HPDE6-E6E7 (cell line): ENCODE measurements around the gene ARL2.
"Not testable (repeated sequence)": the region's sequence is repeated elsewhere in the genome, so short reads cannot be mapped to it uniquely, and the experiment has no call there.

Source experiments
- DNase-seq: peaks from one replicate; pipeline ENCODE4 v3.0.0; 2011; ENCODE audit warnings: missing footprints; ENCODE audit errors: extremely low spot score

ARL2 gene

DNA sequence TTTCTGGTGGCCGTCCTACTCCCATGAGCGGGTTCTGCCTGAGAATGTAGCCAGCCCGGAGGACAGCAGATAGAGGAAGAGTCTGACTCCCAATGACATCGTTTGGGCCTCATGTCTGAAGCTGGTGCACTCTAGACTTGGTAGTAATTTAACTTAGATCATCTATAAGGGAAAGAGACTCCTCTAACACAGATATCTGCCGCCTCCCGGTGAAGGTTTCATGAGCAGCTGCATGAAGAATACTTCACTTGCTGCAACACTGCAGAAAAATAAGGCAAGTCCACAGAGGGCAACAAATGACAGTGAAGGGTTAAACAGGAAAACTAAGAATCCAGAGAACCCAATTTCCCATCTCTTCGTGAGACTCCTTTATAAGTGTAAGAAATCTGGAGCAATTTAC lies 5.9 kb upstream of the ARL2 start:
- DNase-seq: no peak

DNA sequence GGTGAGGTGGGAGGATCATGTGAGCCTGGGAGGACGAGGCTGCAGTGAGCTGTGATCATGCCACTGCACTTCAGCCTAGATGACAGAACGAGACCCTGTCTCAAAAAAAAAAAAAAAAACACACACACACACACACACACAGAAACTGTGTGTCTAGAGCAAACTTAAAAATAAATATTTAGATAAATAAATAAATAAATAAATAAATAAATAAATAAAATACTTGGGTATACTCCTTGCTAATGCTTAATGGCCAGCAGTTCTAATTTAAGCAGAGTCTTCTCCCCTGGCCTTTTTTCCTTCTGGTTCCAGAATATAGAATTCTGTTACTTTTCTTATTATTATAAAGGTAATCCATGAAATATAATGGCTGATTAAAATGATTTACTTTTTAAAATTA lies 5.1 kb upstream of the ARL2 start:
- DNase-seq: no peak

DNA sequence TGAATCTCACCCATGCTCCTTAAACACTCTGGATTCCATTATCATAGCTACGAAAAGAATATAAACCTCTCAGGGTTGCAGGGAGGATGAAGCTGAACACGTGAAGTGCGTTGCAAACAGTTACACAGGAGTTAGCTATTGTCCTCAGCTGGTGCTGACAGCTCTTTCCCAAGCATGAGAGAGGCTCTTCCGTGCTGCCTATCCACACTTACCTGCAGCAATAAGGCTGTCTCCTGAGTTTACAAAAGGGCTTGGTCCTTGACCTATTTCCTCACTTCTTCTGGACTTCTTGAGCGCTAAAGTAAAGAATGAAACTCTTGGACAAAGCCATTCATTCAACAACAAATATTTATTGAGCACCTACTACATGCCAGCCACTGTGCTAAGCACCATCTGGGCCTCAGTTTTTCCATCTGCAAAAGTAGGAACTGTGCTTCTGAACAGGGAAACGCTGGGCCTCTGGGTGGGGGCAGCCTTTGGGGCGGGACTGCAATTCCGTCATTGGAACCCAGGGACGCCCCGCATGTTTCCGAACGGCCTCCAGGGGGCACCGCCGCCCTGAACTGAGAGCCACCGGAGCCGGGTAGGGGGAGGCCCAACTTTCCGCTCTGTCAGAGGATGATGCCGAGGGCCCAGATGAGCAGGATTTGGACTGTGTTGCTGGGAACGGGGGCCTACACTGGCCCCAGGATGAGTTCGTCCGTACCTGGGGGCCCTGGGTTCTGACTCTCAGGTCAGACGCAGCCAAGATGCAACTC lies 651 bp upstream of the ARL2 start:
- peak; percentile 91 for DNase-seq

DNA sequence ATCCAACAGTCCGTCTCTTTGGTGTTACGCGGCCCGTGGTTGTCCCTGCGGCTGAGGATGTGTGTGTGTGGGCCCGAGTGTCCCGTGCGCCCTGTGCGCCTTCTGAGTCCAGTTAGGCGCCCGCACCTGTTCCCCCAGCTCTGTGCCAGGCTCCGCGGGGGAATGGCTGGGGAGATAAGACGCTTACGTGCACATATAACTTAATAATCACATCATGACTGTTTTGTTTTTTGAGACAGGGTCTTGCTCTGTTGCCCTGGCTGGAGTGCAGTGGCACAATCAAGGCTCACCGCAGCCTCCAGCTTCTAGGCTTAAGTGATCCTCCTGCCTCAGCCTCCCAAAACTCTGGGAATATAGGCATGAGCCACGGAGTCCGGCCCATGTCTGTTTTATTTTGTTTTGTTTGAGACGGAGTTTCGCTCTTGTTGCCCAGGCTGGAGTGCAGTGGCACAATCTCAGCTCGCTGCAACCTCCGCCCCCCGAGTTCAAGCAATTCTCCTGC lies 817 bp downstream of the ARL2 start:
- DNase-seq: no peak

DNA sequence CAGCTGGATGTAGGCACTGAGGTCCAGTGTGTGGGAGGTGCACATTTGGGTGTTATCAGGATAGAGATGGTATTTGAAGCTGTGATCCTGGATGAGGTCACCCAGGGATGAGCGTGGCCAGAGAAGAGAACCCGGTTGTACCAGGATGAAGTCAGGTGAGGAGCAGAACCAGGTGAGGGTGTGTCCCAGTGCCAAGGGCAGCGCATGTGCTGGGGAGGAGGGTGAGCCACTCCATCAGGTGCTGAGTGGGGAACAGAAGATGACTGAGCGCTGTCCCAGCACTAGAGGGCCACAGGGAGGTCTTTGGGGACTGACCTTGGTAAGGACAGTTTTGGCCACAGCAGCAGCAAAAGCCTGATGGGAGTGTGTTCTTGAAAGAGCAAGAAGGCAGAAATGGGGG lies 2.7 kb downstream of the ARL2 start:
- no peak for DNase-seq

DNA sequence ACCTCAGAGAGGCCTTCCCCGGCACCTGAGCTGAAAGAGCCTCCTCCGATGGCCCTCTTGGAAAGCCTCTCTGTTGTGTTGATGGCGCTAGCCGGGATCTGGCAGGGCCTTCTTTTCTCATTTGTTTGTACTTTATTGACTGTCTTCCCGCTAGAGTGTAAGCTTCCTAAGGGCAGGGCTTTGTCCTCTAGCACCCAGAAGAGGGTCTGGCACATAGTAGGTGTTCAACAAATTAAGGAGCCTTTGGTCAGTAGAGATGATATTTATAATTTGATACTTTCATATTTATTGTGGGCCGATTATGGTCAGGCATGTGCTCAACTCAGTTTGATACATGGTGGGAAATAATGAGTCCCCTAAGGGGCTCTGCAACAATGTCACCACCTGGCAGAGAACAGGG lies 4.0 kb downstream of the ARL2 start:
- no peak for DNase-seq

DNA sequence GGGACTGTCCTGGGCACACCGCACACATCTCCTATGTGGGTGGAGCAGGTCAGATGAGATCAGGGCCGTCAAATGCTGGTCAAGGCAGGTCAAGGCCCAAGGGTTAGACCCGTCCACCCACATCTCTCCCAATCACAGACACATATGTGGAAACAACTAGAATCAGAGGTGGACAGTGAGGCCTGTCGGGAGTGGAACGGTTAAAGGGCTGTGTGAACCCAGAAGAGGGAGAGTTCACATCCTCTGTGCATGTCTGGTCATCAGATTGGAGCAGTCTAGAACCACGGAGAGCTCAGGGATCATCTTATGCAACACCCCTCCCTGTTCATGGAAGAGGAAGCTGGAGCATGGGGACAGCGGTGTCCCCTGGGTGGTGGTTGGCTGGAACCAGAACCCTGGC lies 5.9 kb downstream of the ARL2 start:
- no peak for DNase-seq

DNA sequence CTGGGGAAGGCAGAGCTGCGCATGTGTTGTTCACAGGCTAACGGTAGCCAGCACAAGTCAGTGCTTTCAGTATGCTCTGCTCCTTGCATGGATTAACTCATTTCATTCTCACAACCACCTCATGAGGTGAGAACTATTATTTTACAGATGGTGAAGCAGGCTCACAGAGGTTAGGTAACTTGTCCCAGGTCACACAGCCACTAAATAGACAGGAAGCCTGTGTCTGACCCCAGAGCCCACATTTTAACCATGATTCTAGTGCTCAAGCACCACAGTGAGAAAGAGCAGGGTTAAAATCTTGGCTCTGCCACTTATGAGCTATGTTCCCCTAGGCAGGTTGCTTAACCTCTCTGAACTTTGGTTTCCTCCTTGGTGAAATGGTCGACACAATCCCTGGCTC lies 7.0 kb downstream of the ARL2 start:
- DNase-seq: no peak

DNA sequence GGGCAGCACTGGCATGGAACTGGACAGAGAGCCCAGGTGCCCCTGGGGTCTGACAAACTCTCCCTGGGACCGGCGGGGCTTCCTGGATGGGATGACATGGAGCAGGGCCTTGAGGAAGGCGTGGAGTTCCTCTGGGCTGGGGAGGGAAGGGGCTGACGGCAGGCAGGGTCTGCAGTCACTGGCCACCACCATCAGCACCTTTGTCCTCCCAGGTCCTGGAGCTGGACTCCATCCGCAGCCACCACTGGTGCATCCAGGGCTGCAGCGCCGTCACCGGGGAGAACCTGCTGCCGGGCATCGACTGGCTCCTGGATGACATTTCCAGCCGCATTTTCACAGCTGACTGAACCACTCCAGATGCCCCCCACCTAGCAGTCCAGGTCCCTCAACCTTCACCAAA lies 7.5 kb downstream of the ARL2 start:
- no peak for DNase-seq

DNA sequence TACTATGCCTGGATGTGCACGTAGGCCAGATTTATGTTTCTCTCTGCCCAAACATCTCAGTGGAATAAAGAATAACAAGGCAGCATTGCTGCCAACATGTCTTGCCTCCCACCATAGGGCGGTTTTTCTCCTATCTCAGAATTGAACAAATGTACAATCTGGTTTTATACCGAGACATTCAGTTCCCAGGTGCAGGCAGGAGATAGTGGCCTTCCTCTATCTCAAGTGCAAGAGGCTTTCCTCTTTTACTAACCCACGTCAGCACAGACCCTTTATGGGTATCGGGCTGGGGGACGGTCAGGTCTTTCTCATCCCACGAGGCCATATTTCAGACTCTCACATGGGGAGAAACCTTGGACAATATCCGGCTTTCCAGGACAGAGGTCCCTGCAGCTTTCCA lies 9.5 kb downstream of the ARL2 start:
- DNase-seq: not testable (repeated sequence)

DNA sequence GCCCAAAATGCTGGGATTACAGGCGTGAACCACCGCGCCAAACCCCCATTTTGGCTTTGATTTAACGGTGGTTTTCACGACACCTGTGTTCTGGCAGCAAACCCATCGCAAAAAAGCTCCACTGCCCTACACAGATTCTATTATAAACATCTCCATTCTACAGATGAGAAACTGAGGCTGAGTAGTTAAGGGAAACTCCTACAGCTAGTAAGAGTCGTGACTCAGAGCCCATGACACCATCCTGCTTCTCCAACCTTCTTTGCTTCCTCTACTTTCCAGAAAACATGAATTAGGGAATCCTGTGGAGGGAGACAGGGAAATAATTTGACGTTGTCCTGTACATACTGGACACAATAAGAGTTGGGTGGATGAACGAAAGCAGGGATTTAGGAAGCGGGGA lies 12.8 kb downstream of the ARL2 start:
- no peak for DNase-seq

DNA sequence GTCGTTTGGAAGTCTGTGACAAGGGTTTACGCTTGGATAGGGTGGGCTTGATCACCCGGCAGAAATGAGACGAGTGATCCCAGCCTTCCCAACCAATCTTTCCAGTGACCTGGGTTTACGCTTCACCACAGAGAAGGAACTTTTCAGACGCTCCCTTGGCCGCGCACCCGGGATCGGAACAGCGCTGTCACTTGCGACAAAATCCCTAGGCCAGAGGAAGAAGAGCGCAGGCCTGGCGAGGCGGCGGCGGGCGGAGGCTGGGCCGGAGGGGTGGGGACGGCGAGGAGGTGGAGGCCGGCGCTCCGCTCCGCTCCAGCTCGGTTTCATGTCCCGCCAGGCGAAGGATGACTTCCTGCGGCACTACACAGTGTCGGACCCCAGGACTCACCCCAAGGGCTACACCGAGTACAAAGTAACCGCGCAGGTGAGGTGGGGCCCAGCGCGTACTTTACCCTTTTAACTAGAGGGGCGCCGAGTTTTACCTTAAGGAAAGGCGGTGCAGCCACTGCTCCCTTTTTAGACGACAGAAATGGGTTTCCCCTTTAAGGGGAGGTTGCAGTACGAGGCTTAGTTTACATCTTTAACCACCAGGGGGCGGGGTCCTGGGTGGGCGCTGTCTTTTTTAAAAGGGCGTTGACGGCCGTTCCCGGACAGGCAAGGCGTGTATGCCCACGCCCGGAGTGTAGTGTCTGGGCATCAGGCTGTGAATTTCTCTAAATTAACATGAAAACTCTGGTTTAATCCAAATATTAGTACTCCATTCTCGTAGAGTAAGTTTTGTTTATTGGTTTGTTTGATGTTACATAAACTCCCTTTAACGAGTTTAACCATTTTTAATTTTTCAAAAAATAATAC lies 13.5 kb downstream of the ARL2 start, which contains the start of gene SNX15:
TSS of gene SNX15 (plus strand) at position 227 of the 855 bp plus-strand sequence. CDS start at position 326, 99 bp downstream.
- DNase-seq: peak; percentile 92

DNA sequence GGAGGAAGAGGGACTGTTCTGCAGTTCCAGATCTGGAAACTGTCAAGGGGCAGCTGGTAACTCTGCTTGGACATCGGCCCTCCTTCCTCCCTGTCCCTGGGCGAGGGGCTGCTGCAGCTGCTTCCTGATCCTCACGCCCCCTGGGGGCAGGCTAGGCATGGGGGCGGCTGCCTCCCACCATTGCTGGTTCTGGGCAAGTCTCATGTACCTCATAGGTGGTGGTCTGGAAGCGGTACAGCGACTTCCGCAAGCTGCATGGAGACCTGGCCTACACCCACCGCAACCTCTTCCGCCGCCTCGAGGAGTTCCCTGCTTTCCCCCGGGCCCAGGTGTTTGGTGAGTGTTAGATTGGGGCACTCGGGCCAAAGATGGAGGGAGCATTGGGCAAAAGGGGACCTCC lies 18.3 kb downstream of the ARL2 start:
- no peak for DNase-seq

DNA sequence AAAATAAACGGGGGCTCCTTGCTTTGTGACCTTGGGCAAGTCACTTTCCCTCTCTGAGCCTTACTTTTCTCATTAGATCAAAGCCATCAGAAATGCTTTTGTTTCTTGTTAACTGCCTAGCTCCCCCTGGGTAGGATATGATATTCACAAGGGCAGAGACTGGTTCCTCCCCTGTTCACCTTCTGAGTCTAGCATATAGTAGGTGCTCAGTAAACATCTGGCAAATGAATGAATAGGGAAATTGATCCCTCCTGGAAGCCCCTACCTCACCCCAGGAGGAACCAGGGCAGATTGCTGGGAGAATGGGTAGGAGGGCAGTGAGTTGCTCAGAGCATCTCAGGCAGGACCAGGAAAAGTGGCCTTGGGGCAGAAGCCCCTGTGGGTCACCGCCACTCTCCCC lies 20.5 kb downstream of the ARL2 start:
- DNase-seq: no peak

DNA sequence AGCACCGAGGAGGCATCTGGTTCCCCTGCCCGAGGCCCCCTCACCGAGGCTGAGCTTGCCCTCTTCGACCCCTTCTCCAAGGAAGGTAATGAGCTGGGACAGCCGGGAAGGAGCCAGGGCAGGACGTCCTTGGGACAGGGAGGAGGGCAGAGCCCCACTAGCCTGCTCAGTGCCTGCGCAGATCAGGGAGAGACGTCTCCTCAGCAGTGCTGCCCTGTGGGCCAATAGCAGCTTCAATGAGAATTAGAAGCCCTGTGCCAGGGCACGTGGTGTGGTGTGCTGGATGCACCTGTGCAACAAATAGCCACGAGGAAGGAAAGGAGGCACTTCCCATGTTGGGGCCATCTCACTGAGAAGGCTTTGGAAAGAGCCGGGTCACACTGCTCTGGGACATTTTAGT lies 21.6 kb downstream of the ARL2 start:
- no peak for DNase-seq

DNA sequence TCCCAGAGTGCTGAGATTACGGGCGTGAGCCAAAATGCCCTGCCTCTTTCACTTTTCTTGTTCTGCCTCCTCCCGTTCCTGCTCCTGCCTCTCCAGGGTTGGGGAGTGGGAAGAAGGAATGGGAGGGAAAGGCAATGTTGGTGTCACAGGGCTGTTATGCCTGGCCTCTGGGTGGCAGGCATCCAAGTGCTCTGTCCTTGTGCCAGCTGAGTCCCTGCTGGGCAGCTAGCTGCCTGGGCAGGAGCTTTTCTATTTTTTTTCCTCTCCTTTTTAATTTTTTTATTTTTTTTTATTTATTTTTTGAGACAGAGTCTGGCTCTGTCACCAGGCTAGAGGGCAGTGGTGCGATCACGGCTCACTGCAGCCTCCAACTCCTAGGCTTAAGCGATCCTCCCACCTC lies 23.0 kb downstream of the ARL2 start:
- DNase-seq: no peak

DNA sequence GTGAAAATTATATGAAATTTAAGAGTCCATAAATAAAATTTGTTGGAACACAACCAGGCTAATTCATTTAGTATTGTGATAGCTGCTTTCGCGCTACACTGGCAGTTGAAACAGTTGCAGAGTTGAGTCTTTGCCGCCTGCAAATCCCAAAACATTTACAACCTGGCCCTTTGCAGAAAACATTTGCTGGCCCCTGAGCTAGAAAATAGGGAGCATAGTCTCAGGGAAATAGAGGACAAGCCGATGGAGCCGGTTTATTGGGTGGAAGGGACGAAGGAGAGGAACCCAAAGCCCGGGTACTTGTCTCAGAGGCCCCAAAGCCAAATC lies 26.5 kb downstream of the ARL2 start:
- no peak for DNase-seq

DNA sequence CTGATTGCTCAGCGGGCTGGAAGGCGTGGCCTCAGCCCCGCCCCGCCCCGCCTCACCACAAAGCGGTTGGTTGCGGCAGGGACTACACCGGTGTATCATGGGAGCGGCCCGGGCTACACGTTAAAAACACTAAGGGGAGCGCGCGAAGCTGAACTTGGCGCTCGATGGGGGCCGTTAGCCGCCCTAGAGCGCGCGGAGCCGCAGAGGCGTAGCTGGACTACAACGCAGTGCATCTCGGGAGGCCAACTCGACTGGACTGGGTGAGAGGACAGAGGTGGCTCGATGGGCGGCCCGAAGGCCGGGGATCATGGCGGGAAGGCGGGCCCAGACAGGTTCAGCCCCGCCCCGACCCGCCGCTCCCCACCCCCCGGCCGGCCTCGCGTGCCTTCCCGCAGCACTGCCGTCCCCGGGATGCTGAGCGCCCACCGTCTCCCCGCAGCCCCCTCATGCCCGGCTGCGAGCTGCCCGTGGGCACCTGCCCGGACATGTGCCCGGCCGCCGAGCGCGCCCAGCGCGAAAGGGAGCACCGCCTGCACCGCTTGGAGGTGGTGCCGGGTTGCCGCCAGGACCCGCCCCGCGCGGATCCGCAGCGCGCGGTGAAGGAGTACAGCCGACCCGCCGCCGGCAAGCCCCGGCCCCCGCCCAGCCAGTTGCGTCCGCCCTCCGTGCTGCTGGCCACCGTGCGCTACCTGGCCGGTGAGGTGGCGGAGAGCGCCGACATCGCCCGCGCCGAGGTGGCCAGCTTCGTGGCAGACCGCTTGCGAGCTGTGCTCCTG lies 27.1 kb downstream of the ARL2 start, which contains the start of gene SAC3D1:
TSS of gene SAC3D1 (plus strand) at position 364 of the 776 bp plus-strand sequence. CDS start at position 447, 83 bp downstream.
- DNase-seq: peak; percentile 97

DNA sequence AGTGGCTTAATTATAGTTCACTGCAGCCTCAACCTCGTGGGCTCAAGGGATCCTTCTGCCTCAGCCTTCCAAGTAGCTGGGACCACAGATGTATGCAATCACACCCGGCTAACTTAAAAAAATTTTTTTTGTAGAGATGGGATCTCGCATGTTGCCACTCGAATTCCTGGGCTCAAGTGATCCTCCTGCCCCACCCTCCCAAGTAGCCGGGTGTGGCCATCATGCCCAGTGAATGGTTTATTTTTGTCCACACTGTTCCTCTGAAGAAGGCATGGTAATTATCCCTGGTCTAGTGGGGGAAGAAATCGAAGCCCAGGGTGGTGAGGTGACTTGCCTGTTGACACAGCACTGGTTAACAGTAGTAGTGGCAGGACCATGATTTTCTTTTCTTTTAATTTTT lies 28.9 kb downstream of the ARL2 start:
- no peak for DNase-seq

DNA sequence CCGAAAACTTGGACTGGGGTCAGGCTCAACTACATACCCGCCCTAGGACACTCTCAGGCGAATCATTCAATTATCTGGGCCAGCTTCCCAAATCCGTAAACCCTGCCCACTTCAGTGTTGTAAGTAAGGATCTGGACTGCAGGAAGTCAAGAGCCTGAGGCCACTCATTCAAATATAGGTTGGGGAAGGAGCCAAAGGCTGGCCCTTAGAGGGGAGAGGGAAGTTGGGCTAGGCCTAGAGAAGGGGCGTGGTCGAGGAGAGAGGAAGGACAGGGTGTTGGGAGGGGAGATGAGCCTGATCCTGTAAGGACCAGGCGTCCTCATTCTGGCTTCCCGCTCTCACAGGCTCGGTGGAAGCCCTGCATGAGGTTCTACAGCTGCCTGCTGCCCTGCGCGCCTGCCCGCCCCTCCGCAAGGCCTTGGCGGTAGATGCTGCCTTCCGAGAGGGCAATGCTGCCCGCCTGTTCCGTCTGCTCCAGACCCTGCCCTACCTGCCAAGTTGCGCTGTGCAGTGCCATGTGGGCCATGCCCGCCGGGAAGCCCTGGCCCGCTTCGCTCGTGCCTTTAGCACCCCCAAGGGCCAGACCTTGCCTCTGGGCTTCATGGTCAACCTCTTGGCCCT lies 30.0 kb downstream of the ARL2 start:
- no peak for DNase-seq

DNA sequence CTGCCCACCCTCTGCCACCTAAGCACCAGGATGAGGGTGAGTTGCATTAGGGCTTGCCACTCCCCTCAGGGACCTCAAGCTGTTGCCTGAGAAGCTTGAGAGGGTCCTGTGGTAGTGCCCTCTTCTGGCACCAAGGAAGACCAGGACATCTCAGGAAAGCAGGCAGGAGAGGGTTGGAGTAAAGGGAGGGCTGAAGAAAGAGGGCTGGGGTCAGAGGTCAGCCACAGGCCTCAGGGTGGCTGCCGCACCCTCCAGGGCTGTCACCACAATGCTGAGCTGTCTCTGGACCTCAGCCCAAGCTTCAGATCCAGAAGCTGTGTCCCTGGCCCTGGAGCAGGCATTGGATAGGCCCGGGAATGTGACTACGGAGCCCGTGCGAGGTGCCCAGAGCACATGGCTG lies 31.1 kb downstream of the ARL2 start:
- DNase-seq: no peak

DNA sequence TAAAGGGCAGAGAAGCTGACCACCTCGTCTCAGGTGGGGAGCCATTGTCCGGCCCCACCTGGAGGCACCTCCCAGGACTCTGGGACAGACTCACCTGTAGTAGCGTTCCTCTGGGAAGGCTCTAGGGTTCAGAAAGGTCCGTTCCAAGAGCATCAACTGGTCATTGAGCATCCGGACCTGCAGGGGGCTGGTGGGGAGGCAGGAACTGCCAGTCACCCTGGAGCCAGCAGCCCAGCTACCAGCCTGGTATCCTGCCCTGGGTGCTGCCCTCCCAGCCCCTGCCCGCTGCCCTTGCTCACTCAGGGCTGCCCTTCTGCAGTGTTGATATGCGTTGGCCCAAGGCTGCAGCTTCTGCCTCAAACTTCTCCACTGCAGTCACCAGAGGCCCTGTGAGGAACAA lies 31.8 kb downstream of the ARL2 start:
- no peak for DNase-seq
